RKO (cell line): ENCODE data around the gene PSKH1.

Source experiments
- DNase-seq: peaks from one replicate; pipeline ENCODE4 v3.0.0-alpha.2; 2016; ENCODE audit warnings: low spot score

The PSKH1 gene

GRCh38 chr16:67940446-67941089, 47.5 kb downstream of the PSKH1 start:
- DNase-seq: no peak

GRCh38 chr16:67941469-67942199, 48.6 kb downstream of the PSKH1 start:
- no peak for DNase-seq

- DNase-seq: peak; percentile 66
Measured at GRCh38 chr16:67942200-67942509, 49.1 kb downstream of the PSKH1 start.

GRCh38 chr16:67942510-67943255, 49.6 kb downstream of the PSKH1 start:
- no peak for DNase-seq

- no peak for DNase-seq
Measured at GRCh38 chr16:67943256-67943618, 50.2 kb downstream of the PSKH1 start.

GRCh38 chr16:67943619-67944504, 50.8 kb downstream of the PSKH1 start, which contains the start of gene LCAT:
LCAT (minus strand) TSS chr16:67944120; CDS start chr16:67944101, 19 bp downstream.
- DNase-seq: no peak

- no peak for DNase-seq
Measured at GRCh38 chr16:67944690-67945391, 51.8 kb downstream of the PSKH1 start.

GRCh38 chr16:67945392-67945933, 52.4 kb downstream of the PSKH1 start:
- DNase-seq: no peak

- no peak for DNase-seq
Measured at GRCh38 chr16:67946128-67946569, 53.1 kb downstream of the PSKH1 start.

GRCh38 chr16:67946966-67947558, 54.0 kb downstream of the PSKH1 start:
- no peak for DNase-seq

GRCh38 chr16:67948015-67948414, 55.0 kb downstream of the PSKH1 start:
- no peak for DNase-seq

- DNase-seq: no peak
Measured at GRCh38 chr16:67949645-67950044, 56.6 kb downstream of the PSKH1 start.

GRCh38 chr16:67950335-67950843, 57.3 kb downstream of the PSKH1 start:
- no peak for DNase-seq

GRCh38 chr16:67951485-67951884, 58.4 kb downstream of the PSKH1 start:
- no peak for DNase-seq

GRCh38 chr16:67953641-67954375, 60.8 kb downstream of the PSKH1 start:
- DNase-seq: no peak

- no peak for DNase-seq
Measured at GRCh38 chr16:67954421-67955196, 61.6 kb downstream of the PSKH1 start.

- DNase-seq: no peak
Measured at GRCh38 chr16:67957622-67958021, 64.6 kb downstream of the PSKH1 start.

GRCh38 chr16:67959536-67960329, 66.7 kb downstream of the PSKH1 start:
- DNase-seq: no peak
